ENCODE results near the gene PDIA5. TPM values are rescaled to one million over a fixed set of nuclear protein-coding genes. Genes with fewer than 3 reads are reported as not detected.

PDIA5 gene
- total RNA-seq, 1 experiment from 2014 or later = 16.1 TPM

- Histone ChIP-seq H3K27ac (no peak overlapping the region), H3K4me1 (peaks cover 4% of the 10 kb centered on the region; the same call in 1 of the 2 replicates), H3K4me3 (no peak overlapping the region), H3K27me3 (no peaks in the 10 kb centered on the region), H3K36me3 (peaks cover 12% of the 10 kb centered on the region; the same call in 1 of the 2 replicates), H3K9me3 (replicated peaks) (no peaks in the 10 kb centered on the region)
- DNase-seq = no peak
Observed at GRCh38 chr3:123122057-123122456, 55.2 kb downstream of the PDIA5 start.

GRCh38 chr3:123122525-123123315, 55.9 kb downstream of the PDIA5 start:
- H3K36me3 ChIP-seq = peaks cover 12% of the 10 kb centered on the region; the same call in 1 of the 2 replicates
- no peaks in the 10 kb centered on the region for H3K9me3 ChIP-seq (replicated peaks)
- H3K27me3 ChIP-seq = no peaks in the 10 kb centered on the region
- no peak overlapping the region for H3K4me3 ChIP-seq
- H3K27ac ChIP-seq = no peak overlapping the region
- H3K4me1 ChIP-seq = peaks cover 4% of the 10 kb centered on the region; the same call in 1 of the 2 replicates
- no peak for DNase-seq

- no peaks in the 10 kb centered on the region for H3K9me3 ChIP-seq (replicated peaks)
- H3K4me3 ChIP-seq = no peak overlapping the region
- peaks cover 4% of the 10 kb centered on the region; the same call in 1 of the 2 replicates for H3K4me1 ChIP-seq
- H3K36me3 ChIP-seq = peaks cover 12% of the 10 kb centered on the region
- no peak overlapping the region for H3K27ac ChIP-seq
- DNase-seq = no peak
- no peaks in the 10 kb centered on the region for H3K27me3 ChIP-seq
Observed at GRCh38 chr3:123123716-123124616, 57.1 kb downstream of the PDIA5 start.

GRCh38 chr3:123124971-123125370, 58.1 kb downstream of the PDIA5 start:
- Histone ChIP-seq H3K27me3 (no peaks in the 10 kb centered on the region), H3K4me1 (peaks cover 2% of the 10 kb centered on the region; the same call in 1 of the 2 replicates), H3K4me3 (no peak overlapping the region), H3K36me3 (peaks cover 12% of the 10 kb centered on the region), H3K27ac (no peak overlapping the region), H3K9me3 (replicated peaks) (no peaks in the 10 kb centered on the region)
- no peak for DNase-seq

- H3K9me3 ChIP-seq (replicated peaks) = no peaks in the 10 kb centered on the region
- peaks cover 2% of the 10 kb centered on the region; the same call in 1 of the 2 replicates for H3K4me1 ChIP-seq
- DNase-seq = no peak
- no peak overlapping the region for H3K4me3 ChIP-seq
- H3K27ac ChIP-seq = peak overlapping the region; percentile 19; the same call in 1 of the 2 replicates
- H3K27me3 ChIP-seq = no peaks in the 10 kb centered on the region
- peaks cover 12% of the 10 kb centered on the region for H3K36me3 ChIP-seq
Observed at GRCh38 chr3:123126031-123126430, 59.2 kb downstream of the PDIA5 start.

- no peaks in the 10 kb centered on the region for H3K27me3 ChIP-seq
- peaks cover 2% of the 10 kb centered on the region; the same call in 1 of the 2 replicates for H3K4me1 ChIP-seq
- no peak for DNase-seq
- no peak overlapping the region for H3K27ac ChIP-seq
- H3K36me3 ChIP-seq = peaks cover 15% of the 10 kb centered on the region
- no peaks in the 10 kb centered on the region for H3K9me3 ChIP-seq (replicated peaks)
- H3K4me3 ChIP-seq = no peak overlapping the region
Observed at GRCh38 chr3:123126653-123127052, 59.8 kb downstream of the PDIA5 start.

GRCh38 chr3:123129092-123129491, 62.3 kb downstream of the PDIA5 start:
- Histone ChIP-seq H3K9me3 (replicated peaks) (no peaks in the 10 kb centered on the region), H3K36me3 (peaks cover 13% of the 10 kb centered on the region), H3K4me1 (peaks cover 2% of the 10 kb centered on the region; the same call in 1 of the 2 replicates), H3K4me3 (no peak overlapping the region), H3K27me3 (no peaks in the 10 kb centered on the region), H3K27ac (no peak overlapping the region)
- DNase-seq = no peak

- no peak overlapping the region for H3K27ac ChIP-seq
- H3K4me3 ChIP-seq = no peak overlapping the region
- peaks cover 2% of the 10 kb centered on the region; the same call in 1 of the 2 replicates for H3K4me1 ChIP-seq
- no peaks in the 10 kb centered on the region for H3K9me3 ChIP-seq (replicated peaks)
- H3K36me3 ChIP-seq = peaks cover 13% of the 10 kb centered on the region
- no peak for DNase-seq
- no peaks in the 10 kb centered on the region for H3K27me3 ChIP-seq
Observed at GRCh38 chr3:123129532-123129931, 62.7 kb downstream of the PDIA5 start.

- H3K4me3 ChIP-seq = no peak overlapping the region
- peaks cover 2% of the 10 kb centered on the region; the same call in 1 of the 2 replicates for H3K4me1 ChIP-seq
- H3K27ac ChIP-seq = no peak overlapping the region
- DNase-seq = no peak
- H3K9me3 ChIP-seq (replicated peaks) = no peaks in the 10 kb centered on the region
- H3K27me3 ChIP-seq = no peaks in the 10 kb centered on the region
- H3K36me3 ChIP-seq = peaks cover 13% of the 10 kb centered on the region
Observed at GRCh38 chr3:123130079-123130750, 63.4 kb downstream of the PDIA5 start.

- peaks cover 17% of the 10 kb centered on the region; the same call in 1 of the 2 replicates for H3K36me3 ChIP-seq
- H3K4me3 ChIP-seq = no peak overlapping the region
- no peak overlapping the region for H3K27ac ChIP-seq
- DNase-seq = no peak
- H3K9me3 ChIP-seq (replicated peaks) = no peaks in the 10 kb centered on the region
- H3K4me1 ChIP-seq = no peaks in the 10 kb centered on the region
- no peaks in the 10 kb centered on the region for H3K27me3 ChIP-seq
Observed at GRCh38 chr3:123134671-123135070, 67.8 kb downstream of the PDIA5 start.

- no peaks in the 10 kb centered on the region for H3K4me1 ChIP-seq
- no peak for DNase-seq
- no peaks in the 10 kb centered on the region for H3K9me3 ChIP-seq (replicated peaks)
- H3K27me3 ChIP-seq = no peaks in the 10 kb centered on the region
- peaks cover 10% of the 10 kb centered on the region; the same call in 1 of the 2 replicates for H3K36me3 ChIP-seq
- no peak overlapping the region for H3K4me3 ChIP-seq
- H3K27ac ChIP-seq = no peak overlapping the region
Observed at GRCh38 chr3:123137001-123137400, 70.2 kb downstream of the PDIA5 start.

- Histone ChIP-seq H3K27ac (no peak overlapping the region), H3K9me3 (replicated peaks) (no peaks in the 10 kb centered on the region), H3K36me3 (peaks cover 4% of the 10 kb centered on the region; the same call in 1 of the 2 replicates), H3K27me3 (no peaks in the 10 kb centered on the region), H3K4me3 (no peak overlapping the region), H3K4me1 (no peaks in the 10 kb centered on the region)
- DNase-seq = no peak
Observed at GRCh38 chr3:123138839-123139444, 72.1 kb downstream of the PDIA5 start.

- no peak overlapping the region for H3K27ac ChIP-seq
- H3K9me3 ChIP-seq (replicated peaks) = no peaks in the 10 kb centered on the region
- peaks cover 4% of the 10 kb centered on the region; the same call in 1 of the 2 replicates for H3K36me3 ChIP-seq
- no peaks in the 10 kb centered on the region for H3K4me1 ChIP-seq
- no peaks in the 10 kb centered on the region for H3K27me3 ChIP-seq
- DNase-seq = no peak
- no peak overlapping the region for H3K4me3 ChIP-seq
Observed at GRCh38 chr3:123139522-123139921, 72.7 kb downstream of the PDIA5 start.

GRCh38 chr3:123140550-123140949, 73.7 kb downstream of the PDIA5 start:
- H3K4me1 ChIP-seq = no peaks in the 10 kb centered on the region
- DNase-seq = no peak
- no peak overlapping the region for H3K4me3 ChIP-seq
- no peaks in the 10 kb centered on the region for H3K9me3 ChIP-seq (replicated peaks)
- no peak overlapping the region for H3K27ac ChIP-seq
- peaks cover 4% of the 10 kb centered on the region; the same call in 1 of the 2 replicates for H3K36me3 ChIP-seq
- H3K27me3 ChIP-seq = no peaks in the 10 kb centered on the region
